NOMO-1 treated with dmso at 0.1 percent for 144 hours (cell line): ENCODE results near the gene SNCG.
"Not testable (repeated sequence)": the region's sequence is repeated elsewhere in the genome, so short reads cannot be mapped to it uniquely, and the experiment has no call there.

Experiments used
- DNase-seq: peaks from one replicate; lab custom pipeline; 2025; ENCODE audit not compliant: unreplicated experiment; lab: John Stamatoyannopoulos, UW

Gene SNCG

GRCh38 chr10:86944907-86945306, 13.5 kb upstream of the SNCG start:
- no peak for DNase-seq

- DNase-seq = no peak
Measured at GRCh38 chr10:86945361-86946212, 12.8 kb upstream of the SNCG start.

- no peak for DNase-seq
Measured at GRCh38 chr10:86946213-86947155, 11.9 kb upstream of the SNCG start.

GRCh38 chr10:86947806-86948205, 10.6 kb upstream of the SNCG start:
- DNase-seq = not testable (repeated sequence)

GRCh38 chr10:86950349-86950748, 8.1 kb upstream of the SNCG start:
- no peak for DNase-seq

- no peak for DNase-seq
Measured at GRCh38 chr10:86951184-86951761, 7.1 kb upstream of the SNCG start.

- no peak for DNase-seq
Measured at GRCh38 chr10:86952106-86952505, 6.3 kb upstream of the SNCG start.

- not testable (repeated sequence) for DNase-seq
Measured at GRCh38 chr10:86952697-86953096, 5.7 kb upstream of the SNCG start.

GRCh38 chr10:86953747-86954680, 4.4 kb upstream of the SNCG start:
- no peak for DNase-seq

- no peak for DNase-seq
Measured at GRCh38 chr10:86954681-86955500, 3.5 kb upstream of the SNCG start.

GRCh38 chr10:86955501-86956194, 2.8 kb upstream of the SNCG start:
- DNase-seq = no peak

- no peak for DNase-seq
Measured at GRCh38 chr10:86956195-86956847, 2.1 kb upstream of the SNCG start.

GRCh38 chr10:86956848-86957448, 1.5 kb upstream of the SNCG start:
- no peak for DNase-seq

- no peak for DNase-seq
Measured at GRCh38 chr10:86957471-86958115, 806 bp upstream of the SNCG start, which contains the start of gene MMRN2. Gene MMRN2 (minus strand): TSS chr10:86957615. CDS start chr10:86957541, 74 bp downstream.

- no peak for DNase-seq
Measured at GRCh38 chr10:86958901-86959736, 720 bp downstream of the SNCG start.

GRCh38 chr10:86959737-86960002, 1.3 kb downstream of the SNCG start:
- no peak for DNase-seq
